ENCODE measurements around the gene GPBP1L1.

GPBP1L1 gene

DNA sequence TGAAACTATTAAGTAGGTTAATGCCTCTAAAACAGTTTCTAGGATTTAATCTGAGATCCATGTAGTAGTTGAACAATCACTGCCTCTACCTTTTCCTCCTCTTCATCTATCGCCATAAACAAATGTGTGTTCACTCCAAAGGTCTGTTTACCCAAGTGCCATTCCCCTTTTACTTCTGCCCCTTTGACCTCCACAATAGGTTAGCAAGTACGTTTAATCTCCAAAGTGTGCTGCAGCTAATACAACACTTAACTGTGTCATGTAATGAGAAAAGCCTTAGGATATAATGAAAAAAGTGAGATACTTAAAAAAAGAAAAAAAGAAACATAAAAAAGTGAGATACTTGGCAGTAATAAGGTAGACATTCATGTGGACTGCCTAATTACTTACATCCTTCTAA lies 28.2 kb downstream of the GPBP1L1 start:
- DNase-seq (ENCODE audit: extremely low read depth, insufficient read length): no peak
- H3K4me3 ChIP-seq (replicated peaks; ENCODE audit: low read depth, low read length): no peak overlapping the region
- no peaks in the 10 kb centered on the region for H3K27me3 ChIP-seq (replicated peaks; ENCODE audit: control insufficient read depth, insufficient read depth, low read length)
- peaks cover 13% of the 10 kb centered on the region for H3K36me3 ChIP-seq (ENCODE audit: control insufficient read depth, insufficient read depth, low read length)
- TF ChIP-seq, protein P1, sequence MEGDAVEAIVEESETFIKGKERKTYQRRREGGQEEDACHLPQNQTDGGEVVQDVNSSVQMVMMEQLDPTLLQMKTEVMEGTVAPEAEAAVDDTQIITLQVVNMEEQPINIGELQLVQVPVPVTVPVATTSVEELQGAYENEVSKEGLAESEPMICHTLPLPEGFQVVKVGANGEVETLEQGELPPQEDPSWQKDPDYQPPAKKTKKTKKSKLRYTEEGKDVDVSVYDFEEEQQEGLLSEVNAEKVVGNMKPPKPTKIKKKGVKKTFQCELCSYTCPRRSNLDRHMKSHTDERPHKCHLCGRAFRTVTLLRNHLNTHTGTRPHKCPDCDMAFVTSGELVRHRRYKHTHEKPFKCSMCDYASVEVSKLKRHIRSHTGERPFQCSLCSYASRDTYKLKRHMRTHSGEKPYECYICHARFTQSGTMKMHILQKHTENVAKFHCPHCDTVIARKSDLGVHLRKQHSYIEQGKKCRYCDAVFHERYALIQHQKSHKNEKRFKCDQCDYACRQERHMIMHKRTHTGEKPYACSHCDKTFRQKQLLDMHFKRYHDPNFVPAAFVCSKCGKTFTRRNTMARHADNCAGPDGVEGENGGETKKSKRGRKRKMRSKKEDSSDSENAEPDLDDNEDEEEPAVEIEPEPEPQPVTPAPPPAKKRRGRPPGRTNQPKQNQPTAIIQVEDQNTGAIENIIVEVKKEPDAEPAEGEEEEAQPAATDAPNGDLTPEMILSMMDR (IDR thresholded peaks at IDR 0.05; ENCODE audit: insufficient read depth, low read length, poor library complexity, severe bottlenecking): no peak

DNA sequence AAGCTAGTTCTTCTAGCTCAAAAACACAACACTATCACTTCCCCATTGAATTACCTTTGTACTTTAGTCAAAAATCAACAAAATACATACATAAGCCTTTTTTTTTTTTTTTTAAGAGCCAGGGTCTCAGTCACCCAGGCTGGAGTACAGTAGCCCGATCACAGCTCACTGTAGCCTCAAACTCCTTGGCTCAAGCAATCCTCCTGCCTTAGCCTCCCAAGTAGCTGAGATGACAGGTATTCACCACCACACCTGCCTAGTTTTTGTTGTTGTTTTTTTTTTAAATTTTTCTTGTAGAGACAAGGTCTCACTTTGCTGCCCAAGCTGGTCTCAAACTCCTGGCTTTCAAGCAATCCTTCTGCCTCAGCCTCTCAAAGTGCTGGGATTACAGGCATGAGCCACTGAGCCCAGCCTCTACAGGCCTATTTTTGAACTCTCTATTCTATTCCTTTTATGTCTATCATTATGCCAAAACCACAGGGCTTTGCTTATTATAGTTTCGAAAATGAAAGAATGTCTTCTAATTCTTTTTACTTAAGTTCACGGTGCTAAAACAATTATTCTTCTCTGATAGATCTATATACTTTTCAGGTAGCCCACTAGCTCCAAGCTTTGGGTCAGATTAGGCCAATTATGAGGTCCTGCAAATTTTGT lies 29.6 kb downstream of the GPBP1L1 start:
- Histone ChIP-seq H3K36me3 (ENCODE audit: control insufficient read depth, insufficient read depth, low read length) (peaks cover 15% of the 10 kb centered on the region), H3K27me3 (replicated peaks; ENCODE audit: control insufficient read depth, insufficient read depth, low read length) (no peaks in the 10 kb centered on the region), H3K4me3 (replicated peaks; ENCODE audit: low read depth, low read length) (no peak overlapping the region)
- TF ChIP-seq, protein P1 (IDR thresholded peaks at IDR 0.05; ENCODE audit: insufficient read depth, low read length, poor library complexity, severe bottlenecking): no peak
- no peak for DNase-seq (ENCODE audit: extremely low read depth, insufficient read length)

DNA sequence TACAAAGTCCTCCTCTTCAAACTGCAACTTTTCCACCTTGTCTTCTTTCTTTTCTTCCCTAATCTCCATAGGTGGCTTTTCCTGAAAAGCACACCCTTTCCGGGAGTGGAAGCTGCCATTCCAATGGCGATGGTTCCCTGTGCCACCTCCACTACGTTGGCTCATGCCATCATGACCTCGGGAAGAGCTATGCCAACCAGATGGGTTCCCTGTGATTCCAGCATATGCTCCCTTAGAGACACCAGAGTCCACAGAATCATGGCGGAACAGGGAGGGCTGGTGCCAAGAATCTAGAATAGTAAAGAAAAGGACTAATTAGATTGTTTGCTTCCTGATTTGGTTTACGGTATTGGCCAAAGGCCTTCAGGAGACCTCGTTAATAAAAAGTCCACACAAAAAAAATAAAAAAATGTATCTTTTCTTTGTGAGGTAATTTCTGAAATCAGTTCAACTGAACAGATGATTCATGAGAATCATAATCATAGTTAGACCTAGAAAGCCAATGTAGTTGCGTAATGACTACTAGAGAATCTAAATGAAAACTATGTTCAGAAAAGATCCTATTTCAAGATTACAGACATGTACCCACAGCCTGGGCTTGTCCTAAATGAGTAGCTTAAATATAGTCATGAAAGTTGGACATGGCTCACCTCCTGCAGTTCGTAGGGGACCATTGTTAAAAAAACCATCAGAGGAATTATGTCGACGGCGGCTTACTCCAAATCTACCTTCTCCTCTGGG lies 31.6 kb downstream of the GPBP1L1 start:
- DNase-seq (ENCODE audit: extremely low read depth, insufficient read length): no peak
- TF ChIP-seq, protein P1 (IDR thresholded peaks at IDR 0.05; ENCODE audit: insufficient read depth, low read length, poor library complexity, severe bottlenecking): no peak
- Histone ChIP-seq H3K27me3 (replicated peaks; ENCODE audit: control insufficient read depth, insufficient read depth, low read length) (no peaks in the 10 kb centered on the region), H3K4me3 (replicated peaks; ENCODE audit: low read depth, low read length) (no peak overlapping the region), H3K36me3 (ENCODE audit: control insufficient read depth, insufficient read depth, low read length) (peaks cover 21% of the 10 kb centered on the region)

DNA sequence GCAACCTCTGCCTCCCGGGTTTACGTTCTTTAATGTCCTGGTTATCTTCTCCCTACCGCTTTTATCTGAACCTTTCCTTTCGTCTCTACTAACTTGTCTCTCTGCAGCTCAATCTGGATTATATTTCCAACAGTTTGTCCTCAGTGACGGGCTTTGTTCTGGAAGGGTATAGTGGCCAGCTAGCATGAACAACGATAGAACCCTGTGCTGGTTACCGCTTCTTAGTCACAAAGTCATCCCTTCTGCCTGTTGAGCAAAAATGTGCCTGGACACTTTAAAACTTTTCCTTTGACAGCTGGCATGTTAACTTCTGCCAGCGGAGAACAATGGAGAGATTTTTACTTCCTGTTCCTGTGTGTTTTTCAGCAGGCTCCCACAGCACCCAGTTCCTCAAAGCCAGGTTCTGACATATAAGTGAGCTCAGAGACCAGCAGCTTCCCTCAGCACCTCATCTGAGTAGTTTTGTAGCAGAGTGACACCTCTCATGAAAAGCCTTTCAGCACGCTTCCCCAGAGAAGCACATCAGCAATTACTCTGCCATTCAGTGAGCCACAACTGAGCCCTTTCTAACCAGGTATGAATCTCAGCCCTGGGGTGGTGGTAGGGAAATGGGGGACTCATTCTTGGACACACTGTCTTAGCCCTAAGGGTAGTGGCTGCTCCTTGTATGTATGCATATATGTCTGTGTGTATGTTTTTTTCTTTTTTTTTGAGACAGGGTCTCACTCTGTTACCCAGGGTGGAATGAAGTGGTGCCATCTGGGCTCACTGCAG lies 38.9 kb downstream of the GPBP1L1 start:
- TF ChIP-seq, protein P1 (IDR thresholded peaks at IDR 0.05; ENCODE audit: insufficient read depth, low read length, poor library complexity, severe bottlenecking): no peak
- H3K4me3 ChIP-seq (replicated peaks; ENCODE audit: low read depth, low read length): no peak overlapping the region
- H3K27me3 ChIP-seq (replicated peaks; ENCODE audit: control insufficient read depth, insufficient read depth, low read length): no peaks in the 10 kb centered on the region
- peaks cover 14% of the 10 kb centered on the region for H3K36me3 ChIP-seq (ENCODE audit: control insufficient read depth, insufficient read depth, low read length)
- no peak for DNase-seq (ENCODE audit: extremely low read depth, insufficient read length)

DNA sequence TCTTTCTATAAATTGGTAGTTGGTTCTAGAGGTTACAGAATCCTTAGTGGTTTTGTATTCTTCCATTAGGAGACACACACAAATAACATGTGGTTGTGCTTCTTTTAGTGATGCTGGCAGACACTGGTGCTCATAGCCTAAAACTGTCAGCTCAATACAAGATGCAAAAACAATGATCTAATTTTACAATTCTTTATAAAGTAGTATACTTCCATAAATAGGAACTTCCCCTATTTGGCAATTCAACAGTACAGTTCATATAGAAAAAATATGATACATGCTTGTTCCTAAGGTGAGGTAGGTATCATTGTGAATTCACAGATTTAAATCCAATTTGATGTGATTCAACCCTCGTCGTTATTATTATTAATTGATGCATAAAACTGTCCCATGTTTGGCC lies 41.7 kb downstream of the GPBP1L1 start:
- no peak for DNase-seq (ENCODE audit: extremely low read depth, insufficient read length)
- TF ChIP-seq, protein P1 (IDR thresholded peaks at IDR 0.05; ENCODE audit: insufficient read depth, low read length, poor library complexity, severe bottlenecking): no peak
- H3K36me3 ChIP-seq (ENCODE audit: control insufficient read depth, insufficient read depth, low read length): peaks cover 17% of the 10 kb centered on the region
- no peaks in the 10 kb centered on the region for H3K27me3 ChIP-seq (replicated peaks; ENCODE audit: control insufficient read depth, insufficient read depth, low read length)
- no peak overlapping the region for H3K4me3 ChIP-seq (replicated peaks; ENCODE audit: low read depth, low read length)
